Stimulated activated CD8-positive, alpha-beta memory T cell treated with anti-CD3 and anti-CD28 coated beads, Interleukin-12 subunit alpha, Interleukin-12 subunit beta, amount 100 ng/mL, for 24 hours (primary cell): ENCODE measurements around the gene ACSL3.
"Not testable (repeated sequence)": the region's sequence is repeated elsewhere in the genome, so short reads cannot be mapped to it uniquely, and the experiment has no call there.

Experiments
- DNase-seq: peaks from one replicate; pipeline ENCODE4 v3.0.0-alpha.2; 2020; ENCODE audit errors: extremely low read depth

Gene ACSL3

DNA sequence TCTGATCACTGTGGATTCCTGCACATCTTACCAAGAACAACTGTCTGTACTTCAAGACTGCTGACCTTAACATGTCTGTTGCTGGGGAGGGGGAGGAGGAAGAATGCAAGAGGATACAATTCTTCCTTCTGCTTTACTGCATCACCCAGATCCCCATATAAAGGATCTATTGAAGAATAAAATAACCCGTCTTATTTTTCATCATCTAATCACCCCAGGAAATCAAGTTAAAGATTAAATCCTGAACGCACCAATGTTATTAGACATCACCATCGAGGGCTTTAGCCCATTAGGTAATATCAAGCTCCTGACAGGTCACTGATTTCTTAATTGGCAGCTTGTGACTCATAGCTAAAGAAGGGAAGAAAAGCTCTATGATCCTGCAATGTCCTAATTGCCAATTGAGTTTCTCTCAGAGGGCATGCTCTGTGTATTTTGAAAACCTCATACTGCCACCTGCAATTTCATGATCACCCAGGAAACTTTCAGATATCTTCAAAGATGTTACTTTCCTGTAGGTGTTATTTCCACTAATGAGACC lies 115.8 kb downstream of the ACSL3 start:
- no peak for DNase-seq

DNA sequence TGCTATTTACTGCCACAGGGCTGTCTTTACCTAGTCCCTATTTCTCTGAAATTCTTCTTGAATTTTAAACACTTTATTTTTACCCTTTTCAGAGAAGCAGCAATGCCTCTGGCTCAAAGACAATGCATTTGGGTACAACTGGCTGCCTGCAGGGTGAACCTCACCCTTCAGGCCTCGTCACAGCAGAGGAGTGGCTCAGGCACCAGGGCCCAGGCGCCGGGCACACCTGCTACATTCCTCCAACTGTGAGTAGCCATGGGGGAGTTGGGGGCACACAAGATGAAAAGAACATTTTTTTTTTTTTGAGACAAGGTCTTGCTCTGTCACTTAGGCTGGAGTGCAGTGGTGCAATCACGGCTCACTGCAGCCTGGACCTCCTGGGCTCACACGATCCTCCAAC lies 116.3 kb downstream of the ACSL3 start:
- DNase-seq, result no peak

DNA sequence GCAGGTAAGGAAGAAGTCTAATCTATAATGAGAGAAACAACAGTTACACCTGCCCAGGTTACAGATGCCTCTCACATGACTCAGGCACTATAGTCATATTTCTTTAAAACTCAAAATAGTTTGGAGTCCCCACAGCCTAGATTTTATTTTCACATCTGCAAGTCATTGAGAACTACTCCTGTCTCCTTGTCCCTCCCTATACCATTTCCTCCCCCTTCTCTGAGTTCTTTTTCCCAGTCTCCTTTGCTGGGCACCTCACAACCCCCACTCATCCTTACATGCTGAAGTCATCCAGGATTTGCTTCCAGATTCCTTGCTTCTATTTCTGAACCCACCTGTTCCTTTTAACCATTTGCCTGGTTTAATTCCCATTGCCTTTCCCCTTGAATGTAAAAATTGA lies 118.0 kb downstream of the ACSL3 start:
- DNase-seq, result no peak

DNA sequence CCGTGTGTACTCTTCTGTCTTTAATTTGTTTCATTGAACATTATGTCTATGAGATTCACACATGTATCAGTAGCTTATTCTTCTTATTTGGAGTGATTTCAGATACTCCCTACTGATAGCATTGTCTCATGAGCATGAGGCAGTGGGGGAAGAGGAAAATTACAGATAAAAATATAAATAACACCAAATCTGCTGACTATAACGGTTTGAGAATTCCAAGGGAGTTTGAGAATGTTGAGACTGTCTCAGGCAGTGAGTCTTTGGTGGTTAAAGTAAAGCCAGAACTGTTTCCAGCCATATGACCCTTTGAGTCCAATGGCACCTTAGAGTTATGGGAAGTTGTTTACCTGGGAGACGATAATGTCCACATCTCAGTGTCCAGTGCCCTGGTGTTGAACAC lies 118.6 kb downstream of the ACSL3 start:
- no peak for DNase-seq

DNA sequence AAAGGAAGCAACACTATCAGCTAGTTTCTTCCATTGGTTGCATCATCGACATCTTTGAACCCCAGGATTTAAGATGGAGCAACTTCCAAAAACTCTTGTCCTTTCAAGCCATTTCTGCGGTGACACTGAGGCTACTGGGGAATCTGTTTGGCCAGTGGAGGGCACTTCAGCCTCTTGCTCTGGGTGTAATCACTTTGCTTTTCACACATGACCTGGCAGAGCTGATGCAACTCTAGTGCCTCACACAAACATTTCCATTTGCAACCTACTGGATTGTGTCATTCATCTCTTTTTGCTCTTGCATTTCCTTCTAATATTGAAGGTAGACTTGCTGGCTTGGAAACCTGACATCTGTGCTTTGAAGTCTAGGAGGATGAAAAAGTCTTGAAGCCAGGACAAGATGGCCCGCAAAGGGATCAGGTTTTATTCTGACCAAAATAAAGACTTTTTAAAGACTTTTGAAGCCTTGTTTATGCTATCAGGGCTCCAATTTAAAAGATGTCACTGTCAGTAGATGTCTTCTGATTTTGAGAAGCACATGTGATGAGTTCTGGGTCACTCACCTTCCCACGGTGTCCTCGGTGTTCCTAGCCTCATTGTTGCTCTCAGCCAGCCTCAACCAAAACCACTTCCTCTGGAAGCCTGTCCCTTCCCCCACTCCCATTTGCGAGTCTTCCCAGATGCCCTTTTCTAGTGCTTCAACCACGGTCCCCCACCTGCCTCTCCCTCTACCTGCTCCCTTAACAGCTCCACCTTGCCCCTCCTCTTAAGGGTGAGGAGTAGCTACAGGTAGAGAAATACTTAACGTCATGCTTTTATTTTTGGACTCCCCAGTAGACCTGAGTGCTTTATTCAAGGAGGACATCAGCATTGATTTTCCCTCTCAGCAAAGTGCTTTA lies 121.4 kb downstream of the ACSL3 start:
- DNase-seq, result no peak

DNA sequence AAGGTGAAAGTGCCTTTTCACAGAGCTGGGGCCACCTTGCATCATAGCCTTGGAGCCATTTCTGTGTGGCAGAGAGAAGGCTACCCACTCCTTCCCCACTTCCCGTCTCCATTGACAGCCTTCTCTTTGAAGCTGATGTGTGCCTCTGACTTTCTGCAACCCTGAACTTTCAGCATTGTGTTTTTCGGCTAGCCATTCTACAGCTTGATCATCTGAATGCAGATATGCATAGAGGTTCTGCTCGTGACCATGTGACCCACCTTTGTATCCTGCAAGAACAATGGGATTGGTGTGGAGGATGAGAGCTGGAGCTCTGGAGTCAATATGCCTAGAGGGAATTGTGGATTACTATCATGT lies 122.1 kb downstream of the ACSL3 start:
- no peak for DNase-seq

DNA sequence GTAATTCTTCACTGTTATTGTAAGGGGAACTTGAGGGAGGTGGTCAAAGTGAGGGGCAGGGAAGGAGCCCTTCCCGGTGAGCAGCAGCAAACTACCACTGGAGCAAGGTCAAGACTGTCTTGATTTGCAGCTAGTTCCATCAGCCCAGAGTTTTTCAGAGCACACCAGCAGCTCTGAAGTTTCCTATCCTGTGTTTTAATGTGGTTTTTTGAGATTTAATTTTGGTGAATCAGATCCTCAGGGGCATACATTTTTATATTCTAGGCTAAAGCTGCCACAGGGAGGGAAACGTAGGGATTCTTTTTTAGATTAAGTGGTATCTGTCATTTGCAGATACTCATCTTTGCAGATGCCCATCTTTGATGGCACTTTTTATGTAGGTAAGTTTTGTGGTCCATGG lies 124.1 kb downstream of the ACSL3 start:
- DNase-seq, result no peak

DNA sequence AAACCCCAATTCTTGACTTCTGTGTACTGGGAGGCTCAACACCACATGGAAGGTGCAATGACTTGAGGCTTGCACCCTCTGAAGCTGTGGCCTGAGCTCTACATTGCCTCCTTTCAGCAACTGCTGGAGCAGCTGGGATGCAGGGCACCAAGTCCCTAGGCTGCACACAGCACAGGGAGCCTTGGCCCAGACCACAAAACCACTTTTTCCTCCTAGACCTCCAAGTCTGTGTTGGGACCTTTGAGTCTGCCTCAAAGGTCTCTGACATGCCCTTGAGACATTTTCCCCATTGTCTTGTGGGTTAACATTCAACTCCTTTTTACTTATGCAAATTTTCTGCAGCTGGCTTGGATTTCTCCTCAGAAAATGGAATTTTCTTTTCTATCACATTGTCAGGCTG lies 128.6 kb downstream of the ACSL3 start:
- DNase-seq, result no peak

DNA sequence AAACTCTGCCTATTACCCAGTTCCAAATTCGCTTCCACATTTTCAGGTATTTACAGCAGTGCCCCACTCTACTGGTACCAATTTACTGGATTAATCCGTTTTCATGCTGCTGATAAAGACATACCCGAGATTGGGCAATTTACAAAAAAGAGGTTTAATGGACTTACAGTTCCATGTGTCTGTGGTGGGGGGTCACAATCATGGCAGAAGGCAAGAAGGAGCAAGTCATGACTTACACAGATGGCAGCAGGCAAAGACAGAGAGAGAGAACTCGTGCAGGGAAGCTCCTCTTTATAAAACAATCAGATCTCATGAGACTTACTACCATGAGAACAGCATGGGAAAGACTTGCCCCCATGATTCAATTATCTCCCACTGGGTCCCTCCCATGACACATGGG lies 129.4 kb downstream of the ACSL3 start:
- not testable (repeated sequence) for DNase-seq

DNA sequence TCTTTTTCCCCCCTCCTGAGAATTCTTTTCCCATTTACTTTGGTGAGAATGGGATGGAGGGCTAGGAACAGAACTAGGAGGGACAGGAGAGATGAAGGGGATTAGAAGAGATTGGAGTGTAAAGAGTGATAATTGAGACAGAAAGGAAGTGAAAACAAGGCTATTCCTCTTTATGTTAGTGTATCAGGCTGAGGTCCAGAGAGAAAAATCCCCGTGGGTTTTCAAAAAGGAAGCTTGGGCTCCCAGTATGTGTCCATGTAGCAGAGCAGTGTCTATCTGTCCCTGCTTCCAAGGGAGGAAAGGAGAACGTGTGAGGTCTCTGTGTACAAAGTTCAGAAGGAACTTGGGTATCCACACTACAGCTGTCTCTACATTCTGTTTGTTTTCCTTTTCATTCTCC lies 131.3 kb downstream of the ACSL3 start:
- DNase-seq, result no peak
